Stimulated activated CD4-positive, alpha-beta T cell treated with anti-CD3 and anti-CD28 coated beads, Interleukin-15, amount 100 ng/mL, for 24 hours (primary cell): ENCODE results near the gene ELAVL1.
A peak's percentile ranks its signal among the peaks of the same experiment; 100 is the strongest.

Experiments
- DNase-seq: peaks from one replicate; pipeline ENCODE4 v3.0.0-alpha.2; 2020

Gene ELAVL1

DNA sequence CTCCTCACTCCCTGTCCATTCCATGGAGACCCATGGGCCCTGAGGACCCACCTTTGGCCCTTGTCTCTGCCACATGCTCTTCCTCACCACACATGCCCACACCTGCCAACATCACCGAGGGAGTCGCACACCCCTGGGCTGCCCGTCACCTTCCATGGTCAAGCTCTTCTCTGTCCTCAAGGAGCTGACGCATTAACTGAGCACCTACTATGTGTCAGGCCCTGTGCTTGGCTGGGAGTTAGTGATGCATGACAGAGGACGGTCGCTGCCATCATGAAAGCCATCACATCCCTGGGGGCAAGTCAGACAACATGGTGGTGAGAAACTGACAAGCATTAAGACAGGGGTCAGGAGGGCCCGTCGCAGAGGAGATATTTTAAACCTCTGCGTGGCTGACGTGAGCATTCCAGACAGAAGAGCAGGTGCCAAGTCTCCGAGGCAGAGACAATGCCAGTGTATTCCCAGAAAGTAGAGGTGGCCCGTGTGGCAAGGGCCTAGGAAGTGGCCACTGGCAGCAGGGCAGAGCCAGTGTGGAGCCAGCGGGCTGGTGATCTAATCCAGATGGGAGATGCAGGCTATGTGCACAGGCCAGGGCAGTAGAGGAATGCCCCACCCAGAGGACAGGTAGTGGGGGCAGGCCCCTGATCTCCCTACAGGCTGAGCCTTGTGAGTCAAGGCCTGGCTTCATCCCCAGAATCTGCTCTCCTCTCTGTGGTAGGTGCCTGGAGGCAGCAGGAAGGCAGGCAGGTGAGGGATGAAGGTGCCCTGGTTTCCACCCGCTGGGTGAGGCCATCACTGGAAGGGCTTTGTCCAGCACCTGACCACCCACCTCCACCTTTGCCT is 21.2 kb downstream of the ELAVL1 start:
- no peak for DNase-seq

GRCh38 chr19:7983286-7983950 is 22.0 kb downstream of the ELAVL1 start:
- no peak for DNase-seq

- DNase-seq = no peak
These were observed 22.8 kb downstream of the ELAVL1 start for GRCh38 chr19:7982651-7983099.

DNA sequence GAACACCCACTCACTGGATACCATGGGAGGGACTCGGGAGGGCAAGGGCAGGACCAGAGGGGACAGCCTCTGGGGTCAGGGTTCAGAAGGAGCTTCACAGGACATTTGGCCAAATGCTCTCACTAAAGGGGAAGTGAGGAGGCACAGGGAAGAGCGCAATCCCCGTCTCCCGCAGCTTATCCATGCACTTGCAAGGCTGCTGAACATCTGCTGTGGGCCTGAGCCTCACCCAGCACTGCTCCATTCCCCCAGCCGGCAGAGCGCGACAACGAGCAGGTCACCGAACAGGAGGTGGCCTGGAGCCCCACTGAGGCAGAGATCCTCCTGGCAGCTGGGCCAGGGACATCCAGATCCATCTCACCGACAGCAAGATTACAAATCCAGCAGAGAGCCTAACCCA is 23.3 kb downstream of the ELAVL1 start:
- DNase-seq = no peak

GRCh38 chr19:7981661-7982060 is 23.8 kb downstream of the ELAVL1 start:
- no peak for DNase-seq

- no peak for DNase-seq
These were observed 24.2 kb downstream of the ELAVL1 start for GRCh38 chr19:7981199-7981598.

GRCh38 chr19:7980635-7981121 is 24.8 kb downstream of the ELAVL1 start:
- DNase-seq = no peak

DNA sequence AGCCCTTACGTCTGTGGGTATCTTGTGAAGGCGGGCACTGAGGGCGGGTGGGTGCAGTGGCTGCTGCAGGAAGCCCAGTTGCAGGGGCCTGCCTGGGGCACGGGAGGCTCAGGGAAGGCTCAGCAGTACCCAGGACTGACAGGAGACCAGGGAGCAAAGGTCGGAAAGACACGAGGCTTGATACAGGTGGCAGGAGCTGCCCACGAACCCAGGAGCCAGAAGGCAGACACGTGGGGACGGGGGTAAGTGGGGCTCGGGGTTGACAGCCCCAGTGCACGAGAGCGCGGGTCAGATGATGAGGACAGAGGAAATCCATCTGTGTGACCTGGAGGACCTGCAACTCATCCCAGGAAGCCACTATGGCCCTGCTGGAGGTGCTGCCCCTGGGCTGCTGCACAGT is 25.3 kb downstream of the ELAVL1 start:
- no peak for DNase-seq

GRCh38 chr19:7979559-7979958 is 25.9 kb downstream of the ELAVL1 start:
- no peak for DNase-seq

DNA sequence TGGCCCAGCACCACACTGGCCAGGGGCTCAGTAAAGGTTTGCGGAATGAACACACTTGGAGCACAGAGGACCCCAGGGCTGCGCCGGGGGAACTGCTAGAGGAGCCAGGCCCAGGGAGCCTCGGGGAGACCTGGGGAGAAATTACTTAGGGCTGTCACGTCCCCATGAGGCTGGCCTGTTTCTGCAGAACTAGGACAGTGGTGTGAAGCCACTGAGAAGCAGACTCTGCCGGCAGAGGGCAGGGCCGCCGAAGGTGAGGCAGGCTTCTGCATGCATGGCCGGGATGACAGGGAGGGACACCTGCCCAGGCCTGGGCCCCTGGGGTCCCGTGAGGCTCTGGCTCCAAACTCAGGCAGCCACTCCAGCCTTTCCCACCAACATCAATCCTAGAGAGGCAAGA is 26.4 kb downstream of the ELAVL1 start:
- no peak for DNase-seq

- DNase-seq = no peak
These were observed 27.1 kb downstream of the ELAVL1 start for GRCh38 chr19:7978179-7978825.

DNA sequence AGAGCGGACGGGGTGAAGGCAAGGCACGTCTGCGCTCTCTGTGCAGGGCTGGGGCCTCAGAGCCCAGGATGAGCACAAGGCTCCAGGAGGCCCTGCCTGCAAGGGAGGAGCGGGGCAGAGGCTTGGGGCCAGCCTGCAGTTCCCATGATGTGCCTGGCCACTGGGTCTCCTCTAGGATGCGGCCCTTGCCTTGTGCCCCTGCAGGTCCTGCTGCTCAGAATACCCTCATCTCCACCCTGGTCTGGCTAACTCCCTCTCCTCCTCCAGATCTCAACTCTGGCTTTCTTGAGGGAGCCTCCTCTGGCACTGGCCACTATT is 27.8 kb downstream of the ELAVL1 start:
- DNase-seq = no peak

- DNase-seq = no peak
These were observed 28.3 kb downstream of the ELAVL1 start for GRCh38 chr19:7977021-7977722.

DNA sequence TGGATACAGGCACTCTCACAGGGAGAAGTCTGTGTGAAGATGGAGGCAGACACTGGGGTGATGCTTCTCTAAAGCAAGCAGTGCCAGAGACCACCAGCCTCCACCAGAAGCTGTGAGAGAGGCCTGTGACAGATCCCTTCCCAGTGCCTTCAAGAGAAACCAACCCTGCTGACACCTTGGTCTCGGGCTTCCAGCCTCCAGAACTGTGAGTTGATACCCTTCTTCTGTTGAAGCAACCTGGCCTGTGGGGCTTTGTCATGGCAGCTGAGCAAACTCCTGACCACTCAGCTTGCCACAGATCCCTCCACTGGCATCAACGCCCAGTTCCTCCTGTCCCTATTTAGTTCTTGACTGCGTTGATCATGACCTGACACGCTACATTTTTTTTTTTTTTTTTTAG is 29.0 kb downstream of the ELAVL1 start:
- DNase-seq = no peak

GRCh38 chr19:7975037-7975436 is 30.4 kb downstream of the ELAVL1 start:
- no peak for DNase-seq

GRCh38 chr19:7973883-7974282 is 31.6 kb downstream of the ELAVL1 start:
- no peak for DNase-seq

GRCh38 chr19:7971553-7972520 is 33.6 kb downstream of the ELAVL1 start:
- no peak for DNase-seq

- peak; percentile 44 for DNase-seq
These were observed 34.6 kb downstream of the ELAVL1 start for GRCh38 chr19:7970716-7971448.

DNA sequence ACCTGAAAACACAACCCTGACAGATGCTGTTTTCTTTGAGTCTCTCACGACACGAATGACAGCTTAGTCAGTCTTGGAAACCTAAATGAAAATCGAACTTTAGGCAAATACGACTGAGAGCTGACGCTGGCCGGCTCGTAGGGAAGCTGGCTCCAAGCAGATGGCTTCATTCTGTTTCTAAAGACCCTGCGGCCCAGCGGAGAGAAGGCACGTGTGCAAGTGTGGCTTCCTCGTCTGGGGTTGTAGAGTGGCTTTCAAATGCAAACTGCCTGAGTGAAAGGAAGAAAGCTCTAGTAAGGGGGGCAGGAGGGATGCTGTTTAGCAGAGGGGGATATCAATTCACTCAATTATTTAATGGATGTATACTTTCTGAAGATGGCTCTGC is 35.9 kb downstream of the ELAVL1 start:
- no peak for DNase-seq

DNA sequence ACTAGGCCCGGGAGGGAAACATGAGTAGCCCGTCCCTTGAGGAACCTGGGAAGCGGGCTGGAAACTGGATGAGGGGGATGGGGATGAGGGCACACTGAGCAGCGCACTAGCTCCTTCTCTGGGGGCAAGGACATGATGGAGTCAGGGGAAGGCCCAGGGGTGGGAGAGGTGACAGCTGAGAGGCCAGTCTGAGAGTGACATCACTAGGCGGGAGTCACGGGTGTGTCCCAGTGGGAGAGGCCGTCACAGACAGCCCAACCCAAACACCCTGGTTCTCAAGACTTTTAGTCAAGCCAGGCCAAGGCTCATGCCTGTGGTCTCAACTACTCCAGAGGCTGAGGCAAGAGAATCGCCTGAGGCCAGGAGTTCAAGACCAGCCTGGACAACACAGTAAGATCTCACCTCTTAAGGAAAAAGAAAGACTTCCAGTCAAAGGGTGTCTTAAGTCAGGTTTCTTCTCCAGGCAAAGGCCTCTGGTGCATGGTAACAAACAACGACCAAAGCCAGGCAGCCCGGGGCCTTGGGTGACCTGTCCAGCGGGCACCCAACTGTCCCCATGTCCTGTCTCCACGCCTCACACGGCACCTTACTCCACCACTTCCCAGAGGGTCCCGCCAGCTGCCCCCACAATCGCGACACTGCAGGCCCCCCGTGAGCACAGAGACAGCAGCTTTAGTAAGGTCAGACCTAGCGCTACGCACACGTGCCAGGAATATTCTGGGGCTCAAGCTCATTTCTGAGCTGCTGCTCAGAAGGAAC is 36.5 kb downstream of the ELAVL1 start:
- no peak for DNase-seq
